KOPT-K1 (cell line): Measurements from ENCODE around the gene ZFP62.

Experiments used
- H3K27ac ChIP-seq: fragments of 200-600 bp; sonication (generic); 2 replicates; pipeline ENCODE4 v1.5.1; 2016; ENCODE audit warnings: antibody characterized with exemption, mild to moderate bottlenecking, low read depth, low read length; ENCODE audit not compliant: poor library complexity, severe bottlenecking
- H3K36me3 ChIP-seq: fragments of 200-600 bp; sonication (generic); 2 replicates; pipeline ENCODE4 v1.5.1; 2017; ENCODE audit warnings: antibody characterized with exemption, mild to moderate bottlenecking, low read length, moderate library complexity; ENCODE audit not compliant: insufficient read depth
- H3K9me3 ChIP-seq: fragments of 200-600 bp; sonication (generic); 2 replicates; pipeline ENCODE4 v1.5.1; 2017; ENCODE audit warnings: antibody characterized with exemption, low read length, mild to moderate bottlenecking; ENCODE audit not compliant: insufficient read depth, poor library complexity, severe bottlenecking

ZFP62 gene

DNA sequence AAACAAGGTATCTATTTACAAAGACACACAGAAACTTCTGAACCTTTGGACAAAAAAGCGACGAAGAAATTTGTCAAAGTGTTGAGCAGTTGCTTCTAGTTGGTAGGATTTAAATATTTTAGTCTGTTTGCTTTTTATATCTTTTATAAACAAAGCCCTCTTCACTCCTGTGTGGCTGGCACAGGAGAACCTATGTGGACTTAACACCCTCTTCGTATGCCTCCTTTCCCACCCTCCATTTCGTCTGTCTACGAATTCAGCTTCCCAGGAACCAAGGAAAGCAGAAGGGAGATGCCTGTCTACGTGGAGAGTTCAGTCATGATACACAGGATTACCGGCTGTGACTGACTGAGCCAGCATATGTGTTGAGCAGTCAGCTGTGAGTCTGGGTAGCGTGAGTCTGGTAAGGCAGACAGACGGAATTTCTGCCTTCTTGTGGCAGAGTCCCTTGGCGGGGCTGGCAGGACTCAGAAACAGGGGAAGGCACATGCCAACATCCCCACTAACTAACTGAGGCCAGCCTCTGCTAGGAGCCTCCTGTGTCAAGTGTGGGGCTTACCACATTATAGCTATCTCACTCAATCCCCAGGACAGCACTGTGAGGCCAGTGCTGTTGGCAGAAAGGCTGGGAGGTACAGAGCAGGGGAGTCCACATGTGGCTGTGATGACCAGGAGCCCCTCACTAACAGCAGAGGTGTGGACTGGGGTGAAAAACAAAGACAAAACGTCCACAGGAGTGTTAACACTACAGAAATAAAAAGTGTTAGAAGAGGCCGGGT lies 13.9 kb upstream of the ZFP62 start:
- Histone ChIP-seq H3K9me3 (no peaks in the 10 kb centered on the region), H3K27ac (no peak overlapping the region), H3K36me3 (no peaks in the 10 kb centered on the region)

DNA sequence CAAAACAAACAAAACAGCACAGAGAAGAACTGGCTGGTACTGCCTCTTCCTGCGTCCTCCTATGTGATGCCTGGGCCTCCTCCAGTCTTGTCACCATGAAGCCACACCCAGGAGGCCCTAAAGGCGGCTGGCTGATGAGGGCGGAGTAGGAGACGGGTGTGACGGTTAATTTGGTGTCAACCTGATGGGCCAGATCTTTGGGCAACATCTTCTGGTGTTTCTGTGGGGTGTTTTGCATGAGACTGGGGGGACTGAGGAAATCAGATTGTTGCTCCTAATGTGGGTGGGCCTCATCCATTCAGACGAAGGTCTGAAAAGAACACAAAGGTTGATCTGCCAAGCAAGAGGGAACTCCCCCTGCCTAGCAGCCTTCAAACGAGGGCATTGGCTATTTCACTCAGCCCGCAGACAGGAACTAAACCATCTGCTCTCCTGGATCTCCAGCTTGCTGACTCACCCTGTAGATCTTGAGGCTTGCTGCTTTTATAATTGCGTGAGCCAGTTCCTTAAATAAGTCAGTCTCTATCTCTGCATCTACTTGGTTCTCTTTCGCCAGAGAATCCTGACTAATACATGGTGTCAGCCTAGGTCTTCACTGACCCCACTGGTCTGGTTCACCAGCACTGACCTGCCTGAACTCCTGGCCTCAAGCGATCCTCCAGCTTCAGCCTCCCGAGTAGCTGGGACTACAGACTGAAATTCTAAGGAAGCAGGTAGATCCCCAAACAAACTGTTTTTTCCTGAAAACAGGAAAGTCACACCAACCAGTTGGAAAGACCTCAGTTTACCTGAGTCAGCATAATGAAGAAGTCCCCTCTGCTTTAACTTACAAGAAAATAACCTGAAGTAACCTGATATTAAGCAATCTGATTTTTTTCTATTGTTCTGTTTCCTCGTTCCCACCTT lies 12.8 kb upstream of the ZFP62 start:
- H3K9me3 ChIP-seq: no peaks in the 10 kb centered on the region
- no peak overlapping the region for H3K27ac ChIP-seq
- no peaks in the 10 kb centered on the region for H3K36me3 ChIP-seq

DNA sequence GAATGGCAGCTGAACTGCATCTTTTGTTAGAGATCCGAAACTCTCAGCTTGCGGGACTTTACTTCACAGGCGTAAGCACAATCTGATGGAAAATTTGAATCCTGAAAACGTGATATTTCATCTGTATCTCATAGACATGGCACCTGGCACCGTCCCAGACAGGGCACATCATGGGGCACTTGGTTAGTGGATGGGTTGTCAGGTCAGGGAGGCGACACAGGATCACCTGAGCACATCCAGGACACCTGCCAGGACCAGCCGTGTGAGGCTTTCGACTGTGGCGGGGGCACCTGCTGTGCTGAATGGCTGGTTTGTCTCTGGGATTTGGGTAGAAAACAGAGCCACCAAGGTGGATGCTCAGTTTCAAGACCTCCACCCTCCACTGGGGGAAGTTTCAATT lies 11.3 kb upstream of the ZFP62 start:
- Histone ChIP-seq H3K36me3 (no peaks in the 10 kb centered on the region), H3K27ac (no peak overlapping the region), H3K9me3 (no peaks in the 10 kb centered on the region)

DNA sequence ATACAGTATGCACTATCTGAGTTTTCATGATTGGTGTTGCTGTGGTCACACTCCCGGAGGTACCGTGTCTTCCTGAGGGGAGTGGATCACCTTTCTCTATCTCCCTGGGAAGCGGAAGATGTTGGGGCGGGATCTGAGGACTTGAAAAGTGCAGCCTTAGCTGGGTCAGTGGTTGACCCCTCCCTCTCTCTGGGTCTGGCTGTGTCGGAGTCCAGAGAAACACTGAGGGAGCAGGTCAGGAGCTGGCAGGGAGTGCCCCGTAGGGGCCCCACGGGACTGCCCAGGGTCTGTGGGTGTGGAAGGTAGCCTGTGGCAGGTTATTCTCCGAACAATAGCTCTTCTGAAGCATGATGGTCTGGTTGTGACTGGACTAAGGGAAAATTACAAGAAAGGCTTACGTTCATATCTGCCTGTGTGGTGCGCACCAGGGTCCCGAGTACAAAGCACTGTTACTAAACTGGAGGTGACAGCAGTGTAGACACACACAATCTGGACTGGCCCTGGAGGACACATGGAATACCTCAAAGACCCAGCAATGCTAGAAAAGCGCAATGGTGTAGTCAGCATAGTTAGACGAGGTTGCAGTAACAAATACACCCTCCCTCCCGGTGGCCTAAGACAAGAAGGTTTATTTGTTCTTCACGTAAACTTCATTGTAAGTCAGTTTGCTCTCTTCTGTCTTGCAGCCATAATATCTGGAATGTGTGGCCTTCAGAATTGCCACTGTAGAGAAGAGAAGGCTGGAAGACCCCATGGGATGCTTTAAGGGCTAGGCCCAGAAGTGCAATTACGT lies 9.4 kb upstream of the ZFP62 start:
- Histone ChIP-seq H3K27ac (no peak overlapping the region), H3K36me3 (no peaks in the 10 kb centered on the region)

DNA sequence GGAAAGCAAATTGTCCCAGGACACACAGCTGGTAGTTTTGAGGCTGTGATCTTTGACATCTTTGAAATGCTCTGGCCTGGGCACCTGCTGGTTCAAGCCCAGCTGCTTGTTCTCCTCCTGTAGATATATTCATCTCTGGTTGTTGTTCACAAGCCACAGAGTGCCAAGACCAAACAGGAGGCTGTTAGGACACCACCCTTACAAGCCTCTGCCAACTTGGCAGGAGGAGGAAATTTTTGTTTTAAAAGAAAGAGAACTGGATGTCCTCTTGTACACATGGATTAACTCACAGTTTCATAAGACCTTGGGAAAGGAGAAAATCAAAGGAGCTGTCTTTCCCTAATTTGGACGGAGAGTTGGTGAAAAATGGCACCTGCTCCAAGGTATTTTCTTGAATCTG lies 8.5 kb upstream of the ZFP62 start:
- Histone ChIP-seq H3K36me3 (no peaks in the 10 kb centered on the region), H3K9me3 (no peaks in the 10 kb centered on the region), H3K27ac (no peak overlapping the region)

More for the DNA sequence above, 9.4 kb upstream of the ZFP62 start:
- H3K9me3 ChIP-seq: no peaks in the 10 kb centered on the region

DNA sequence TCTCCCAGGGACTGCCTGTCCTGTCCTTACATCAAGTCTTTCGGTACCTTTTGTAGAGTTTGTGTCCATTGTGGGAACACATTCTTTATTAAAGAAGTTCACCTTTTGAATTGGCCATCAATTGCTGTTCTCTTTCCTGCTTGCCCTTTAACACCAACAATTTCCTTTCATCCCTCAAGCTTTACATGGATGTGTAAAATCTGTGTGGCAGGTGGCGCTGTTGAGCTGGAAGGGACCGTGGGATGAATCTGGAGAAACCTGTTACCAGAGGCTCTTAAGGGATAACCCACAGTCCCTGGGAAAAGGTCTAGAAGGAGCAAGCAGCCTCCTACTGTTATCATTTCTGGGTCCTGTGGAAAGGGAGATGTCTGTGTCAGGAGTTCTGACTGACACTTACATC lies 7.9 kb upstream of the ZFP62 start:
- H3K27ac ChIP-seq: no peak overlapping the region
- H3K36me3 ChIP-seq: no peaks in the 10 kb centered on the region
- H3K9me3 ChIP-seq: no peaks in the 10 kb centered on the region

DNA sequence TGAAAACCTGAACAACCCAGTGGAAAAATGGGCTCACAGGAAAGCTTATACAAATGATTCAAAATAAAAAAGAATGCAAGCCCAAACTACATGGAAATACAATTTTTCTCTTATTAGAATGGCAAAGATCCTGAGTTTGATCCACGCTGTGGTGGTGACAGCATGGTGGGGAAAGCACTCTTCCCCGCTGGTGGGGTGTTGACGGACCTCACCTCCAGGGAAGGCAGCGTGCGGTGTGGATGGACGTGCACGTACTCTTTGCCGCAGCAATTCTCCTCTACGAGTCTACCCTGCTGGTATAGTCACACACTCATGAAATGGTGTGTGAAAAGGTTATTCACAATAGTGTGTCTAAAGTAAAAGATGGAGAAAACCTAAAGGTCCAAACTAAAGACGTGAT lies 5.9 kb upstream of the ZFP62 start:
- no peak overlapping the region for H3K27ac ChIP-seq
- H3K9me3 ChIP-seq: no peaks in the 10 kb centered on the region
- H3K36me3 ChIP-seq: no peaks in the 10 kb centered on the region

DNA sequence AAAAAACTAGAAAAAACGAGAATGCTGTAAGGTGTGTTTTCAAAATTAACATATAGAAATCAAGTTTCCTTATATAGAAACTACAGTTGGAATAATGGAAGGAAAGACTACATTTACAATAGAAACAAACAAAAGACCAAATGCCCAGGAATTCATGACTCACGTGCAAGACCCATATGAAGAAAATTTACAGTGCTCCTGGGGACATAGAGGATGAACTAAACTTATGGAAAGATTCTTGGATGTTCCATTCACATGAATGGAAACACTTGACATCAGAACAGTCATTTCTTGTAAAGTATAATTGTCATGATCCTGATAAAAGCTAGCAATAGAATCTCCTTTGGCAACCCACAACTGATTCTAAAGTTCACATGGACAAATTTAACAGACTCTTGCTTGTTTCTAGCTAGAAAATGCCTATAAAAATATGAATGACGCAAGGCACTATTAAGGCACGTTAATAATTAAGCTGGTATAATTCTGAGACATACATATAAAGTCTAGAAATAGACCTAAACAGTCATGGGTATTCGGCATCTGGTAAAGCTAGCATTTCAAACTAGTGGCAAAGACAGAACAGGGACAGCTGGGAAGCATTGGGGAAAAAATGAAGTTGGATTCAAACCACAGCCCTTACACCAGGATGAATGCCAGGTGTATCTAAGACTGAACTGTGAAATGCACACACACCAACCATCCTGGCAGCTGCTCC lies 5.1 kb upstream of the ZFP62 start:
- Histone ChIP-seq H3K36me3 (no peaks in the 10 kb centered on the region), H3K9me3 (no peaks in the 10 kb centered on the region), H3K27ac (no peak overlapping the region)

DNA sequence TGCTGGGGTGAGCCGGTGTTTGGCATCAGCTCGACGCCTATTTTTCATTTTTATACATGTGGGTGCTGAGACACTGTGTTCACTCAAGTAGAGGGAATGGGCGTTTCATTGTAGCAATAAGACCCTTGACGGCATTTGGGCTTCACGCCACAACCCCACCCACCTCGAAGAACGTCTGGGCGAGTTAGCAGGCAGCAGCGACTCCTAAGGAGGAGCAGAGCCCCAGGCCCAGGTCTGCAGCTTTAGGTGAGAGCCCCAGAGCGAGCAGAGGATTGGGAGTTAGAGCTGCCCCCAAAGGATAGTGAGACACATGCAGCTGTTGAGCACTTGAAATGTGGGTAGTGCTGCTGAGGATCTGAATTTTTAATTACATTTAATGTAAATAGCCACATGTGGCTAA lies 1.6 kb upstream of the ZFP62 start:
- H3K36me3 ChIP-seq: peaks cover 15% of the 10 kb centered on the region
- H3K9me3 ChIP-seq: no peaks in the 10 kb centered on the region
- H3K27ac ChIP-seq: no peak overlapping the region

DNA sequence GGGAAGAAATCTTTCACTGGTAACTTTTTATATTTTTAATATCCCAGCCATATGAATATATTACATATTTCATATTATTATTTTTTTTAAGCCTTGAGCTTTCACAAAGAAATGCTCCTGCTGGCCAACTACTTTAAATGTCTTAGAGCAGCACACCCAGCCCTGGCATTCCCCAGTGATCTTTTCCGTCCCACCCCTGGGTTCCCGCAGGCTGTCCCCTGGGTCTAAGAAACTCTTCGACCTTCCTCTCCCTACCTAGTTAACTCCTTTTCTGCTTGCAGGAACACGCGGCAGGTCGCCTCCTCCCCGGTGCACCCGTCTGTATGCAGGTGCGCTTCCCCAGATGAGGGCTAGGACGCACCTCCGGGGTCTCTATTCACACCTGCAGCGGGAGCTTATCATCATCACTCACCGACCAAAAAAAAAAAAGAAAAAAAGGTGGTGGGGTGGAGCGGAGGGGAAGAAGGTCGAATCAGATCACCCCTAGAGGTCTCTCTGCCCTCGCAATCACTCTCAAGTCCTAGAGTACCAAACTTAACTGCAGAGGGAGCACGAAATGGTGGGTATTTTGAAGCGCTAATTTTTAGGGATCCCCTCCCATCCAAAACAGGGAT lies 696 bp downstream of the ZFP62 start:
- Histone ChIP-seq H3K36me3 (peaks cover 33% of the 10 kb centered on the region), H3K9me3 (no peaks in the 10 kb centered on the region), H3K27ac (peak overlapping the region; percentile 87)

DNA sequence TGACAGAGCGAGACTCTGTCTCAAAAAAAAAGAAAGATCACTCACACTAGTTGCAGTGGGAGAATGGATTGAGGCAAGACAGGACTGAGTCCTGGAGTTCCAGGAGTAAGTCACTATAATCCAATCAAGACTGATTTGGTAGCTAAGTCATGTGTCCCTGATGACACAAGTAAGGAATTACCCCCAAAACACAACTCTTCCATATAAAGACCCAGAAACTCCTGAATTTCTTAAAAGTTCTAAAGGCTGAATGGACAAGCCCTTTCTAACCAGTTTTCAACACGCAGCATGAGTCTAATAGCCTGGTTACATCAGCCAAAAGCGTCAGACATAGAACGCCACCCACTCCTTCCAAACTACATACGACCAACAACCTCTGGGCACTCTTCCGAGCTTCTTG lies 2.5 kb downstream of the ZFP62 start:
- Histone ChIP-seq H3K27ac (no peak overlapping the region), H3K9me3 (no peaks in the 10 kb centered on the region), H3K36me3 (peaks cover 50% of the 10 kb centered on the region)

DNA sequence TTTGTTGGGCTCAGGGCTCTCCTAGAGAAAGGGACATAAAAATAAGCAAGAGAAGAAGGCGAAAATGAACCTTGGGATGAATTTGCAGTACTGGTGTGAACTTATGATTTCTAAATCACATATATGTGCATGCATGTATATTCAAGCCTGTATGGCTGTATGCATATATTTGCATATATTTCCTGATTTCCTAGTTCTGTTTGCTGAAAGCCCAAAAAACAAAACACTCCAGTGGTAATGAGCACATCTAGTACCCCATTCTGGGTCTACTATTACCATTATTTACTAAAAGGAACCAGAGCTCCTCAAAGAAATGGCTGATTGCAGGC lies 7.3 kb downstream of the ZFP62 start:
- H3K36me3 ChIP-seq: peaks cover 91% of the 10 kb centered on the region
- peaks cover 39% of the 10 kb centered on the region for H3K9me3 ChIP-seq

DNA sequence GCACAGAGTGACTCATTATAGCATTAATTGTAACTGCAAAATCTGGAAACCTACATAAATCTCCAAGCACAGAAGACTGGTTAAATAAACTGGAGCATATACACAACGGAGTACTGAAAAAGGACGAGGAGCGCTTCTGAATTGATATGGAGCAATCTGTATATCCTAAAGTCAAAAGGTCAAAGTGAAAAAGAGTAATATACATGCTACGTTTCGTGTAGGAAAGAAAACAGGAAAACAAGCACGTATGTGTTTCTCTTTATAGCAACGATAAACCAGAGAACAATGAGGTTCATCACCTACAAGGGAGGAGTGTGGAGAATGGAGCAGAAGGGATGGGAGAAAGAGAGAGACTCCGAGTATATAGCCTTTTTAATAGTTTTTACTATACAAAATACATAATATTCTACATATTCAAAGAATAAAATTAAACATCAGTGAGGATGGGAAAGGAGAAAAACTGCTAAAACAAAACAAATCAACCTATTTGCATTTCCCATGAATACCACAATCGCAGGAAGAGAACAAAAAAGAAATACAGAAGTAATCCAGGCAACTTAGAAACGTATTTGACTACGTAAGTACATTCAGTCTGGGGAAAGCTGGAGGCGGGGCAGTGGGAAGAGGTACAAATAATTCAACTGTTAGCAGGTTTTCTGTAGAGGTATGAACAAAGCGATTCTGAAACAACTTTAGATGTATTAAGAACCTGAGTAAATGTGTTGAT lies 7.8 kb downstream of the ZFP62 start:
- H3K9me3 ChIP-seq: peaks cover 45% of the 10 kb centered on the region
- H3K27ac ChIP-seq: no peak overlapping the region
- H3K36me3 ChIP-seq: peaks cover 91% of the 10 kb centered on the region

More for the DNA sequence above, 7.3 kb downstream of the ZFP62 start:
- H3K27ac ChIP-seq: no peak overlapping the region

DNA sequence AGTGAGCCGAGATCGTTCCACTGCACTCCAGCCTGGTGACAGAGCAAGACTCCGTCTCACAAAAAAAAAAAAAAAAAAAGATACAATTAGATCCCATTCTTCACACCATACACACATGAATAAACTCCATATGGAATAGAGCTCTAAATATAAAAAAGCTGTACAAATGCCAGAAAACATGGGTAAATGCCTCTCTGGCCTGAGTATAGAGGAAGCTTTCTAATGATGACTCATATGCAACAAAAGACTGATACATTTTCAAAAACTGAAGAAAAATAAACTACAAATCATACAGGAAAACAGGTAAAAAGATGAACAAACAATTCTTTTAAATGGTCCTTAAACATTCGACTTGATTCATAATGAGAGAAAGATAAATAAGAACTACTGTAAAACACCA lies 8.6 kb downstream of the ZFP62 start:
- H3K27ac ChIP-seq: no peak overlapping the region
- H3K36me3 ChIP-seq: peaks cover 94% of the 10 kb centered on the region
- H3K9me3 ChIP-seq: peaks cover 53% of the 10 kb centered on the region
